AG09319 (cell line): ENCODE data around the gene CACNA1E.

Source experiments
- DNase-seq: peaks from one replicate; pipeline ENCODE4 v3.0.0-alpha.2; 2010; ENCODE audit warnings: low read depth; ENCODE audit errors: extremely low read depth
- TF ChIP-seq, protein P1 (sequence below): IDR thresholded peaks from 2 replicates; pipeline ENCODE4 v1.5.1; 2011; ENCODE audit warnings: low read depth, mild to moderate bottlenecking, inconsistent platforms, low read length, moderate library complexity

Gene CACNA1E

GRCh38 chr1:181676269-181676668, 193.0 kb downstream of the CACNA1E start:
- no peak for DNase-seq
- TF ChIP-seq, protein P1, sequence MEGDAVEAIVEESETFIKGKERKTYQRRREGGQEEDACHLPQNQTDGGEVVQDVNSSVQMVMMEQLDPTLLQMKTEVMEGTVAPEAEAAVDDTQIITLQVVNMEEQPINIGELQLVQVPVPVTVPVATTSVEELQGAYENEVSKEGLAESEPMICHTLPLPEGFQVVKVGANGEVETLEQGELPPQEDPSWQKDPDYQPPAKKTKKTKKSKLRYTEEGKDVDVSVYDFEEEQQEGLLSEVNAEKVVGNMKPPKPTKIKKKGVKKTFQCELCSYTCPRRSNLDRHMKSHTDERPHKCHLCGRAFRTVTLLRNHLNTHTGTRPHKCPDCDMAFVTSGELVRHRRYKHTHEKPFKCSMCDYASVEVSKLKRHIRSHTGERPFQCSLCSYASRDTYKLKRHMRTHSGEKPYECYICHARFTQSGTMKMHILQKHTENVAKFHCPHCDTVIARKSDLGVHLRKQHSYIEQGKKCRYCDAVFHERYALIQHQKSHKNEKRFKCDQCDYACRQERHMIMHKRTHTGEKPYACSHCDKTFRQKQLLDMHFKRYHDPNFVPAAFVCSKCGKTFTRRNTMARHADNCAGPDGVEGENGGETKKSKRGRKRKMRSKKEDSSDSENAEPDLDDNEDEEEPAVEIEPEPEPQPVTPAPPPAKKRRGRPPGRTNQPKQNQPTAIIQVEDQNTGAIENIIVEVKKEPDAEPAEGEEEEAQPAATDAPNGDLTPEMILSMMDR = no peak

GRCh38 chr1:181680332-181680731, 197.0 kb downstream of the CACNA1E start:
- TF ChIP-seq, protein P1 = no peak
- DNase-seq = no peak

DNA sequence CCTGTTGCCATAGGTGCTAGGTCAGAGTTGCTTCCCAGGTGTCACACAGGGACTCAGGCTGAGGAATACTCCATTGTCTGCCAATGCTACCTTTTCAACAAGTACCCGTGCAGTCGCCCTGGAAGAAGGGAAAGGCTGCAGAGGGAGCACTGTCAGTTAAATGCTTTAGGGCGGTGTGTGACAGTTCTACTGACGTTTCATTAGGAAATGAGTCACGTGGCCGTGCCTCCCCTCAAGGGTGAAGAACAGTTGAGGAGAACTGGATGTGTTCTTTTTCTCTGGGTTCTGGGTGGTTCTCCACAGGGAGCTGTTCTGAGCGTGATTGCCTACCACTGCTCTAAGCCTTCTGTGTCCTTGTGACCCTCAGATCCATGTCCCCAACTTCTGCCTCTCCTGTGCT, 197.6 kb downstream of the CACNA1E start:
- DNase-seq = no peak
- TF ChIP-seq, protein P1 = no peak

DNA sequence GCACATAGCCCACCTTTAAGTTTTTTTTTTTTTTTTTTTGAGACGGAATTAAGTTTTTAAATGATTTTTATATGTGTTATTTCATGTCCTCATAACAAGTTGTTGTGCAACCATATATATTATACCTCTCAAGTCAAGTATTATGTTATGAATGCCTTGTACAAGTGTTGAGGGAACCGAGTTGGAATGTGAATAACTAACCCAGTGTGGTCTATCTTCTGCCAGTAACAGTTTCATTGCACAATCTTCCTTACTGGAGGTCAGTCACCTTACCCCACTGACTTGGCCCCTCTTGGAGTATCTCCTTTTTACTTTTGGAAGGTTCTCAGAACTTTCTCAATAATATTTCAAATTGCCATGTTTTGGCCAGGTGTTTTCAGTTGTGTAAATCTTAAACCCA, 201.9 kb downstream of the CACNA1E start:
- TF ChIP-seq, protein P1 = no peak
- no peak for DNase-seq

- TF ChIP-seq, protein P1 = no peak
- no peak for DNase-seq
These were observed 218.6 kb downstream of the CACNA1E start for GRCh38 chr1:181701891-181702290.

- TF ChIP-seq, protein P1 = no peak
- DNase-seq = no peak
These were observed 221.2 kb downstream of the CACNA1E start for GRCh38 chr1:181704546-181704945.

- no peak for DNase-seq
- TF ChIP-seq, protein P1 = no peak
These were observed 228.5 kb downstream of the CACNA1E start for GRCh38 chr1:181711820-181712219.

GRCh38 chr1:181712711-181713110, 229.4 kb downstream of the CACNA1E start:
- TF ChIP-seq, protein P1 = no peak
- no peak for DNase-seq
